ENCODE measurements around the gene DUSP14.
"Not testable (repeated sequence)": the region's sequence is repeated elsewhere in the genome, so short reads cannot be mapped to it uniquely, and the experiment has no call there.

The DUSP14 gene, protein sequence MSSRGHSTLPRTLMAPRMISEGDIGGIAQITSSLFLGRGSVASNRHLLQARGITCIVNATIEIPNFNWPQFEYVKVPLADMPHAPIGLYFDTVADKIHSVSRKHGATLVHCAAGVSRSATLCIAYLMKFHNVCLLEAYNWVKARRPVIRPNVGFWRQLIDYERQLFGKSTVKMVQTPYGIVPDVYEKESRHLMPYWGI

DNA sequence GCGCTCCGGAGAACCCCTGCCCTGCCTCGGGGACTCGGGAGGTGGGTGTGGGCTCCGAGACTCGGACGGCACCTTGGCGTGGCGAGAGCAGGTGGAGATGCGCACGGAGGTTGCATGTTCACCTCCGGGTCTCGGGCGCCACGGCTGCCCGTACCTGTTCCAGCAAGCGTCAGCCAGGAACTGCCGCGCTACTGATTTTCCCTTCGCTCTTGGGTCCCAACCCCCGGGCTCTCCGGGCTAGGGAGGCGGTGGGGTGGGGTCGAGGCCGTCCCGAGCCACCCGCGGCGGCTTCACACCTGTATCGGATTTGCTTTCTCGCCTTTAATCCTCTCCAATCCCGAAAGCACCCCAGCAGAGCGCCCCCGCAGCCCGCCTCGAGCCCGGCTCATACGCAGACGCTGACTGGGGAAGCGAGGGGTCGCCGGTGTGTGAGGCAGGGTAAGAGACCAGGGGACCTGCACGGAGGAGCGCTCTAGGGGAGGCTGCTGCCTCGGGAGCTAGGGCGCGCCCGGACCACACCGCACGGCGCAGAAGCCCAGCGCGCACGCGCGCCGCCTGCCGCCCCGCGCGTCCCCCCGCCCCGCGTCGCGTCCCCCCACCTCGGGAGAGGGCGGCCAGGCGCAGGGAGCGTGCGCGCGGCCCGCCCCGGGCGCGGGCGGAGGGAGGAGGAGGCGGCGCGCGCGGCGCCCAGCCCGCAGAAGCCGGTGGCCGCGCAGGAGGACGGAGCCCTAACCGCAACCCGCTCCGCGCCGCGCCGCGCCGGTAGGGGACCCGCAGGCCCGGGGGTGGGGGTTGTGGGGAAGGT lies at the start of gene DUSP14:
Gene DUSP14 (plus strand): TSS at position 695 of the 805 bp plus-strand sequence. CDS start 22,382 bp downstream, outside the sequence.
- peak; percentile 76 for DNase-seq

DNA sequence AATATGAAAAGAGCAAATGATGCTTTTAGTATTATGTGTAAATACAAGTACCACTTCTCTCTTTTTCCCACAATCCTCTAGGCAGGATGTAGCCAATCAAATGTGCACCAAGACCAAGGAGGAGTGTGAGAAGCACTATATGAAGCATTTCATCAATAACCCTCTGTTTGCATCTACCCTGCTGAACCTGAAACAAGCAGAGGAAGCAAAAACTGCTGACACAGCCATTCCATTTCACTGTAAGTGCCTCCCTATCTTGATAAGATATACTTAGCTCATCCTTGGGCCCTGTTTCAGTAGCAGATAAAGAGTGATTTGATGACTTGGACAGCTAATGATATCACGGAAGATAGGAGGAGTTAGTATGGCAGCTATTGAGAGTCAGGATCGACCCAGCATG lies 49.3 kb upstream of the DUSP14 start:
- no peak for DNase-seq

DNA sequence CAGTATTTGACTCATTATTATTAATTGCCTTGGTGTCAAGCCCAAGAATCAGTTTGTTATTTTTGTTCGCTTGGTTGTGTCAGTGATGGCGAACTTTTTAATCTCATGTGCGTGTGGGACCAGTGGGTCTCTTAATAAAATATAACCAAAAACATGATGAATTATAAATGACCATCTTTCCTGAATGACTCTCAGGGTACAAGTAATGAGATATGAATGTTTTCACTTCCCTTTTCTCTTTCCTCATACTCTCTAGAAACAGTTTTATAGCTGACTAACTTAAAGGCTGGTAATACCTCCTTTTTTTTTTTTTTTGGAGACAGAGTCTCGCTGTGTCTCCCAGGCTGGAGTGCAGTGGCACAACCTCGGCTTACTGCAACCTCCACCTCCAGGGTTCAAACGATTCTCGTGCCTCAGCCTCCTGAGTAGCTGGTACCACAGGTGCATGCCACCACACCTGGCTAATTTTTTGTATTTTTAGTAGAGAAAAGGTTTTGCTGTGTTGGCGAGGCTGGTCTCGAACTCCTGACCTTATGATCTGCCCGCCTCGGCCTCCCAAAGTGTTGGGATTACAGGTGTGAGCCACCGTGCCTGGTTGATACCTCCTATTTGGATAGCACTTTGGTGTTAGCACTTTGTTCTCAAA lies 48.2 kb upstream of the DUSP14 start:
- peak; percentile 61 for DNase-seq

DNA sequence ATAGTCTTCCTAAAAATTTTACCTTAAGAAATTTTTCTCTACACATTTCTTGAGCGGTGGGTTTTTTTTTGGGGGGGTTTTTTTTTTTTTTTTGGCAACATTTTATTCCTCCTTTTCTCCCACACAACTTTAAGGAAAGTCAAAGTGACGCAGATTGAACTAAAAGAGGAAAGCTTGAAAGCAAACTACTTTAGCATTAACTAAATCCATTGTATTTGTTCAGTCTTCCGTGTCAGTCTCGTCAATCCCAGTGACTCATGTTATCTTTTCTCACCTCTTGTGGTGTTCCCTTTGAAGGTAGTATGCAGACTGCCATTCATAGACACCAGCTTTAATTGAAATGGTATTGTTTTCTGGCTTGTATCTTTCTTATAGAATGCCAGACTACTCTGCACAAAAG lies 43.7 kb upstream of the DUSP14 start:
- no peak for DNase-seq

DNA sequence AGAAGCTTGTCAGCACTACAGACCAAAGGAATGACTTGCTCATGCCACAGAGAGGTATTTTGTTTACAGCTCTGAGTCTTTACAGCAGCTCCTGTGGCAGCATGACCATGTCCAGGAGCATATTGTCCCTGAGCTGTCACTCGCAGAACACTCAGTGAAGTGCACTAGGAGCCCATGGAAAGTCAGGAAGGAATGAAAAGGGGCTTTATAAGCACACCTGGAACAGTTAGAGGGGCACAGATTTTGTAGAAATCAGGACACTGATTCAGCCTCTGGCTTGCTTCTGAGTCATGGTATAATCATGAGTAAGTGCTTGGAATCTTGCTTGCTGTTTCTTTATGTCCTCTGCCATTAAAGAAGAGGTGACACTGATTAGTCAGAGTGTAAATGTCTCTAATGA lies 42.0 kb upstream of the DUSP14 start:
- DNase-seq, result peak; percentile 65

DNA sequence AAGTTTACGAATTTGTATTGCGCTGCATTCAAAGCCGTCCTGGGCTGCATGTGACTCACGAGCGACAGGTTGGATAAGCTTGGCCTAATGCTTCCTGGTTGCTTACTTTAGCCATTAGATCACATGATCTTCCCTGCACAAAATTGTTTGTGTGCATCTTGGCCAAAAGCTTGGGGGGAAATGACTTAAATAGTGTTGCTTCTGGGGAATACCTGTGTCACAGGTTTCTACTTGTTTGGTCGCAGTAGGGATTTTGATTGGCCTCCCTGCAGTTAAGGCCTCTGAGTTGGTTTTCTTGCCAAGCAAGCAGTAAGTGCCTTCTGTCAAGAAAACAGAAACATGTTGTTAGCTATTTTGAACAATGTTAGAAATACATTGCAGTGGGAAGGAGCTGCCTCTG lies 39.6 kb upstream of the DUSP14 start:
- no peak for DNase-seq

DNA sequence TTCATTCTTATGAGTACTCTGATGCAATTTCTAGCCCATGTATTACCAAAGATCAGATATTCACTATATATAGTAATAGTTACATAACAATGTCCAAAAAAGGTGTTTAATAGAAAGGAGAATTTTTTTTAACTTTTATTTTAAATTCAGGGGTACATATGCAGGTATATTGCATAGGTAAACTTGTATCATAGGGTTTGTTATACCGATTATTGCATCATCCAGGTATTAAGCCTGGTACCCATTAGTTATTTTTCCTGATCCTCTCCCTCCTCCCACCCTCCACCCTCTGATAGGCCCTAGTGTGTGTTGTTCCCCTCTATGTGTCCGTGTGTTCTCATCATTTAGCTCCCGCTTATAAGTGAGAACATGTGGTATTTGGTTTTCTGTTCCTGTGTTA lies 31.9 kb upstream of the DUSP14 start:
- not testable (repeated sequence) for DNase-seq

DNA sequence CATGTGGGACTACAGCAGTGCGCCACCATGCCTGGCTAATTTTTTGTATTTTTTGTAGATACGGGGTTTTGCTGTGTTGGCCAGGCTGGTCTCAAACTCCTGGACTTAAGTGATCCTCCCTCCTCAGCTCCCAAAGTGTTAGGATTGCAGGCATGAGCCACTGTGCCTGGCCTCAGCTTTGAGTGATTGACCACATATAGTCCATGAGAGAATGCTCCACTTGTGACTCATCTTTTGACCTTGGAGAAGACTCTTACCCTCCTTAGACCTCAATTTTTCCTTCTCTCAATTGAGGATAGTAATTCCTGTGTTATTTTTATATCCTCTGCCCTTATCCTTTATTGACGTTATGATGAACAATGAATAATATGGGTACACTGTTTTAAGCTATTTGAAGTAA lies 30.9 kb upstream of the DUSP14 start:
- peak; percentile 93 for DNase-seq

DNA sequence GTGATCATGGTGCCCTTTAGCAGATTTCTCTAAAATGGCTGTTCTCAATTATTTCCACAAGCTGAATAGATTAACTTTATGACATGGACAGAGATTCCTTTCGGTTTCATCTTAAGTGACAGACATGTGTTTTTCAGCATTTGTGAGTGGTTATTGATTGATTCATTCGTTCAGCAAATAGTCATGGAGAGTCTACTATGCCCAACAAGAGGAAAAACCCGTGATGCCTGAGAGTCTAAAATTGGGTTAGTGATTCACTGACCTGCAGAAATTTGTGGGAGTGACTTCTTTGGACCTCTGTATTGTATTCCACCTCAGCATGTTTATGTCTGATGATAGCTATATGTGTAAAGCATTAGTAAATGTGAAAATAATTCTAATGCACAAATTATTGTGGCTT lies 28.0 kb upstream of the DUSP14 start:
- DNase-seq, result peak; percentile 59

DNA sequence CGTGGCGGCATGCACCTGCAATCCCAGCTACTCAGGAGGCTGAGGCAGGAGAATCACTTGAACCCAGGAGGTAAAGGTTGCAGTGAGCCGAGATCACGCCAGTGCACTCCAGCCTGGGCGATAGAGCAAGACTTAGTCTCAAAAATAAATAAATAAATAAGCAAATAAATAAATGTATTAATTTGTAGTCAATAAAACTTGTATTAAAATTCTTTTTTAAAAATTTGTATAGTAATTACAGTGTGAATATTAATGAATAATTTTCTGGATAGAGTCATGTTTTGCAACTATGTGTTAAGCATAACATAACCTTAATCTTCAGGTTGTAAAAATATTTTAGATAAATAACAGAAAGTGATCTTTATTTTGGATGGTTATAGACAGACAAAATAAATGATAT lies 27.2 kb upstream of the DUSP14 start:
- DNase-seq, result no peak

DNA sequence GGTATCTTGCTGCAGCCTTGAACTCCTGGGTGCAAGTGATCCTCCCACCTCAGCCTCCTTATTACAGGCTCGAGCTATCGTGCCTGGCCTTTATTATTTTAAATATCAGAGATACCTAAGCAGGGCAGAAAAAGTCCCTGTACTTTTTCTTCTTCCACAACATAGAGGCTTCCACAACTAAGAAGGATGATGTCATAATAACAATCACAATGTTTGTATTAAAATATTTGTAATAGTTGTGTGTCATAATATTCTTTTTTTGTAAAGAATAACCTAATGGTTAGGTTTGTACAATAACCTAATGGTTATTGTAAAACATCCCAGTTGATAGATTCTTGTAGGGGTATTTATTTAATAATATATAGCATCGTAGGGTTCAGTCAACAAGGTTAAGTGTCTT lies 26.7 kb upstream of the DUSP14 start:
- DNase-seq, result no peak

DNA sequence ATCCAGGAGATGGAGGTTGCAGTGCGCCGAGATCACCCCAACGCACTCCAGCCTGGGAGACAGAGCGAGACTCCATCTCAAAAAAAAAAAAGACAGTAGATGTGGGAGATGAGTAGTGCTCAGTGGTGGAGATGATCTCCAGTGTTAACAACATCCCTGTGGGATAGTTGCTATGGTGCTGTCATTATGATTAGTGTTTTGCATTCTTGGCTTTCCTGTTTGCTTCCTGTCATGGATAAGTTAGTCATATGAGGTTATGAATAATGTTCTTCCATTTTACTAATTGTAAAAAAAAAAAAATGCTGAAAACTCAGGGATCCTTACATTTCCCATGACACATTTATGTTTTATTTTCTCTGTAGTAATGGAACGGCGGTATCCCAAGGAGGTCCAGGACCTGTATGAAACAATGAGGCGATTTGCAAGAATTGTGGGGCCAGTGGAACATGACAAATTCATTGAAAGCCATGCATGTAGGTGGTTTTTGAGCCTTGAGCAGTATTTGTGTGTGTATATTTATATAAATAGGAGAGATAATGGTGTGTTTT lies 24.5 kb upstream of the DUSP14 start:
- DNase-seq, result peak; percentile 91

DNA sequence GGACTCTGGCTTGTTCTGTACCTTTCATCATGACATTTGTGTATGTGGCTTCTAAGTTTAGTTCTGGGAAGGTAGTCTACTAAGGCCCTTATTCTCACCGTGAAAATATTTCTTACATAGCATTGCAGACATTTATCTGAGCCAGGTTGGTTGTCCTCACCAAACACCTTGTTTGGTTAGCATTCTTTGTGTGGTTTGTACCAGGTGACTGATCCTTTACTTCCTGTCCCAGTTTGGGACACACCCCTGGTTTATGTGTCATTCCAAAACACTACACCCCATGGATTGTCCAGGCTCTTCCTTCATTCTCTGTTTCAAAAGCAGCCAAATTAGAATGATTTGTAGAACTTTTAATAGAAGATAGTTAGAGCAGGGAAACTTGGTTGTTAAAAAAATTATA lies 23.2 kb upstream of the DUSP14 start:
- no peak for DNase-seq

DNA sequence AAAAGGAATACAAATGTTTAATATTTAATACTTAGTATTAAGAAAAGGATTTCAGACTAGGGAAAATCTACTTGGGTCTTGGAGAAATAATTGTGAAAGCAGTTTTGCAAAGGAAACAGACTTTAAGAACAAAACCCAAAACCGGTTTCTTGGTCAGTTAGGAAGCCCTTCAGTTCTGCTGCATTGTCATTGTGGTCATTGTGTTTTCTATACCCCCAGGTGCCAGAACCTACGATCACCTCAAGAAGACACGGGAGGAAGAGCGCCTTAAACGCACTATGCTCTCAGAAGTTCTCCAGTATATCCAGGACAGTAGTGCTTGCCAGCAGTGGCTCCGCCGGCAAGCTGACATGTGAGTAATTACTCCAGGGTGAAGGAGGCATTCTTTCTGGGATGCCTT lies 19.5 kb upstream of the DUSP14 start:
- no peak for DNase-seq

DNA sequence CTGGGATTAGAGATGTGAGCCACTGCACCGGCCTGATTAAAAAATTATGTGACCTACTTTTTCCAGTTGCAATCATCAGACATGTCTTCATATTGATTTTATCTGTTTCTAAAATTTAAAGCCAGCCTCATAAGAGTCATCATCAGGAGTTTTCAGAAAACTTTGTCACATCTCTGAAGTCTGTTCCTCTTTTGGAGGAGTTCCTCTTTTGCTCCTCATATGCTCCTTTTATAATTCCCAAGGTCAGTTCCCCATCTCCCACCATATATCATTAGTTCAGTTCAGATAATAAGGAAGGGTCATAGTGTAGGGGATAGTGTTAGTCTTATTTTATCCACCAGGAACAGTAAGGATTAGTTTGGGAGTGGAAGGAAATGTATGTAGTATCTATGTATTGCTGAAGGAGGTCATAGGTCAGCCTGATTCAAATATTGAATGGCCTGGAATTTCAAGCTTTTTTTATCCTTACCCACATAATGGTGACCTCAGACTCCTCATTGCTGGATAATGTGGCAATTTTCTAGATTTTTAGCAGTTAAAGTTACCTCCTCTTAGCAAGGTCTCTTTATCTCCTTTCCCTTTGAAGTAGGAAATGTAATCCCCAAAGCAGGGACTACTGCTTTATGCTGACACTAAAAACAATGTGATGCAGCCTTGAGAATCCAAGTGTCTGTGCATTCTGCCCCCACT lies 13.8 kb upstream of the DUSP14 start:
- DNase-seq, result peak; percentile 44

DNA sequence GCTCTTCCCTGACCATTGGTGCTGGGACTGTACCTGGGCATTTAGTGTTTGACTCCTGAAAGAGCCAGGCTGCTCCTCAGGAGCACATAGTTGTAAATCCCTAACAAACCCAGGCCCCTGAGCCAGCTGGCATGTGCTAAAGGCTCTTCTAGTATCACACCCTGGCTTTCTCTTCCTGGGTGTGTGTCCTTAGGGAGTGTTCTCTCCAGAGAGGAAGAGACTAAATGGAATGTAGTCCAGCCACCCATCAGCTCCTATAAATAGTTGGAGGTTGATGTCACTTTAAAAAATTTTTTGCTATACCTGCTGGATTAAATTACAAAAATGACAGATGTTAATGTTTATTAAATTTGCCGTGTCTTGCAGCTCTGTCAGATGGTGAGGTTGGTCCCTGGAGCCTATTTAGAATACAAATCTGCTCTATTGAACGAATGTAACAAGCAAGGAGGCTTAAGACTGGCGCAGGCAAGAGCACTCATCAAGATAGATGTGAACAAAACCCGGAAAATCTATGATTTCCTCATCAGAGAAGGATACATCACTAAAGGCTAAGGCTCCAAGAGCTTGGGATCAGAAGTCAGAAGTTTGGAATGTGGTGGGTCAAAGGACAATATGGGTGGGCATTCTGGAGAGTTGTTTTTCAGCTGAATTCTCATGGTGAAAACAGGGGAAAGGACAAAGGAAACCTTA lies 13.1 kb upstream of the DUSP14 start:
- DNase-seq, result peak; percentile 82

DNA sequence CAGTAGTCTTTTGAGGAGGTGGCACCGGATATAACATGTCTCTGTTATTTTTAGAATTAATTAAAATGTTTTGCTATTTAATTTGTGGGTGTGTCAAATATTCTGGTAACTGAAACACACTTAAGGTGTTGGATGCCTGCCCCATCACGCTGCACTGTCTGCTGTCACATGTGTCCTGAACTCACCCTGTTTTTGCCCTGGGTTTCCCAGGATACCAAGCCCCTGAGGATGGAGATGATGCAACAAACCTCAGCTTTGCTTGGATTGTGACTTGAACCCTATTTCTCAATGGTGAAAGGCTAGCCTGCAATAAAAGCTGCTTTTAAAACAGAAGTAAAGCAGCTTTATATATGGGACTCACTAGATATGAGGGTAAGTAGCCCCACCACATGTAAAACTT lies 11.5 kb upstream of the DUSP14 start:
- peak; percentile 66 for DNase-seq

DNA sequence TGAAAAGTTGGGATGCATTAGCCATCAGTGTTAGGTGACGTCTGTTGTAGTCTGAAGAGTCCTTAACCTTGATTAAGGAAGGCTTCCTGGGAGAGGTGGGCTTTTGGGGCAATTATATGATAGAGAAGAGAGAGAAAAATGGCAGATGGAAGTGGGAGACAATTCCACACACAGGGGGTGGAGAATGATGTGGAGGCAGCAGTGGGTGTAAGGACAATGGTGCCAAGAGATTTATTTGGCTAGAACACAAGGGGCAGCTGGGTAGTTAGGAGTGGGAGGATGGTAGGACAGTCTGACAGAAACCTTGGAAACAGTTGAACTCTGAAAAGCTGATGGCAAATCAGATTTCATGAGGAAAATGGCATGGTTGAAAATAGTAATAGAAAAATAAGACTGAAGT lies 10.7 kb upstream of the DUSP14 start:
- DNase-seq, result no peak

DNA sequence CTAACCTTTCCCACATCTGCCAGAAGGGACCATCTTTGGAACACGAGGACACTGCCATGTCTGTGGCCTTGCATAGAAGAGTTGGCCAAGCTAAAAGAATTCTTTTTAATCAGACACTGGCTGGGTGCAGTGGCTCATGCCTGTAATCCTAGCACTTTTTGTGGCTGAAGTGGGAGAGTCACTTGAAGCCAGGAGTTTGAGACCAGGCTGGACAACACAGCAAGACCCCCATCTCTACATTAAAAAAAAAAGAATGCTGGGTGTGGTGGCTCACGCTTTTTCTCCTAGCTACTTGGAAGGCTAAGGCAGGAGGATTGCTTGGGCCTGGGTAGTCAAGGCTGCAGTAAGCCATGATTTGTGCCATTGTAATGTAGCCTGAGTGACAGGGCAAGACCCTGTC lies 9.3 kb upstream of the DUSP14 start:
- DNase-seq, result no peak

DNA sequence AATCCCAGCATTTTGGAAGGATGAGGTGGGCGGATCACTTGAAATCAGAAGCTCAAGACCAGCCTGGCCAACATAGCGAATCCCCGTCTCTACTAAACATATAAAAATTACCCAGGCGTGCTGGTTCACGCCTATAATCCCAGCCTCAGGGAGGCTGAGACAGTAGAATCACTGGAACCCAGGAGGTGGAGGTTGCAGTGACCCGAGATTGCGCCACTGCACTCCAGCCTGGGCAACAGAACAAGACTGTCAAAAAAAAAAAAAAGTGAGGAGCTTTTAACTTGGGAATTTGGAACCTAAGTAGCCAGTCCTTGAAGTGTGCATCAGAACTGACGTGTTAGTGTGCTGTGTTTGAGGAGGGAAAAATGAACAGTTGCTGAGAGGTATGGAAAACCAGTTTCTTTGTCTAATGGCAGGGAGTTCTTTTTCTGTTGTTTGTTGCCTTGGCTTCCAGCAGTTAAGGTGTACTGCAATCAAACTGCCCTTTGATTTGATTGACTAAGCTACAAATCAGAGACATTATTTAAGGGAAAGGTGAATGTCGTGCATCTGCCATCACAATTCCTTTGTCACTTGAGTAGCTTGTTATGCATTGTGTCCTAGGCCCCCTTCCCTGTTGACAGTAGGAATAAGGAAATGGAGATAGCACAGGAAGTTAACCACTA lies 8.6 kb upstream of the DUSP14 start:
- no peak for DNase-seq

DNA sequence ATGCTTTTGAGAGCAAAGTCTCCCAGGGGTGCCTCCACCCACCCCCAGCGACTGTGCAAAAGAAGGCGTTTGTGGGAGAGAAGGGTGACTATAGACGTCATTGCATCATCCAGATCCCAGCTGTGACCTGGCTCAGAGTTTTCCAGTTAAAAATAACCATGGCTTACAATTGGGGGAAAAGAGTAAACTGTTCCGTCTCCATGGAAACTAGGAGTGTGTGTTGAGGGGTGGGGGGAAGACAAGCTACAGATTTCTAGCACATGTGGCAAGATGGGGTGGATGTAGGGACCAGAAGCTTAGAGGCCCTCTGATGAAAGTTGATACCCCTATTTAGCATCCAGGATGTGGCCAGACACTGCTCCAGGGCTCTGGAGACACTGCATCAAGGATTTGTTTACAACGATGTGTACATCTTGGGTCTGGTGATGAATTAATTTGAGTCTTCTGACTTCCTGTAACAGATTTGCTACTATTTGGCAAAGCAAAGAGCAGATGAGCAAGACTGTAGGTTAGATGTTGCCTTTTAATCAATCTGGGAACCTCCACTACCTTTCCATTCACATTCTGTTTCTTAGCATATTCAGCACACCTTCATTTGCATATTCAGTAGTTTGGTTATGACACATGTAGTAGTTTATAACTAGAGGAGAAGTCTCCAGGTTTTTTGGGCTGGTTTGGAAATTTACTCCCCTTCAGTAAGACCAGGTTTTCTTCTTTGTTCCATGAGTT lies 6.2 kb upstream of the DUSP14 start:
- peak; percentile 96 for DNase-seq
